ENCODE measurements around the gene TGFBR3L.

DNA sequence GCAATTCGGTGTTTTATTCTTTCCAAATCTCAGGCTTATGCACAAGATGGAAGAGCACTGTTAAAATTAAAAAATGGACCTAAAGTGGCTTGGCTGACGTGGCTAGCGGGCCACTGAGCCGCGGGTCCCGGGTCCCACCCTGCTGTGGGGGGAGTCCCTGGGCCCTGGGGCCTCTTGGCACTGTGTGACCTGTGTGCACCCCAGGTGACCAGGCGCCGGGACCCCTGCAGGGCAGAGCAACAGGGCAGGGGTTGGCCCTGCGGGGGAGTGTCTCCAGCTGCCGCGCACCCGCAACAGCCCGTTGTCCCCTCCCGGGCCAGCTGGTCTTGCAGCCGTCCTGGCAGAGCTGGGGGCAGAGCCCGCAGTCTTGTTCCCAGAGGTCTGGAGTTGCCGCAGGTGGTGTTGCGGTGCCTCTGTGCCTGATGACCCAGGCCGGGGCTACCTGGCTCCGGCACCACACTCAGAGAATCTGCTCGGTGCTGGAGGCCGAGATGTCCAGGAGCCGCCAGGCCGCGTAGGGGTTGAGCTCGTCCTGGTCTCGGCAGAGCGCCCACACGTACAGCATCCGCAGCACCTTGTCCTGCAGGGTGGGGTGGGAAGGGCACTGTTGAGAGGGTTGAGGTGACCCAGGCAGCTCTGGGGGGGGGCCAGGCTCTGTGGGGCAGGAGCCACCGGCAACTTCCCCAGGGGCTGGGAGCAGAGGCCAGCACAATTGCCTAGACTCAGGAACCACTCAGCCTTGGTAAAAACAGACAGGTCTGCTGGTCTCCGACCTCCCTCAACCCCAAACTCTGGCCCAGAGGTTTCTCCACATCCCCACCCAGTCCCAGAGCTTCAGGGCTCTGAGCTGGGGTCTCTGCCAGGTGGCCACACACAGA is 12.3 kb downstream of the TGFBR3L start:
- TF ChIP-seq, protein P1, sequence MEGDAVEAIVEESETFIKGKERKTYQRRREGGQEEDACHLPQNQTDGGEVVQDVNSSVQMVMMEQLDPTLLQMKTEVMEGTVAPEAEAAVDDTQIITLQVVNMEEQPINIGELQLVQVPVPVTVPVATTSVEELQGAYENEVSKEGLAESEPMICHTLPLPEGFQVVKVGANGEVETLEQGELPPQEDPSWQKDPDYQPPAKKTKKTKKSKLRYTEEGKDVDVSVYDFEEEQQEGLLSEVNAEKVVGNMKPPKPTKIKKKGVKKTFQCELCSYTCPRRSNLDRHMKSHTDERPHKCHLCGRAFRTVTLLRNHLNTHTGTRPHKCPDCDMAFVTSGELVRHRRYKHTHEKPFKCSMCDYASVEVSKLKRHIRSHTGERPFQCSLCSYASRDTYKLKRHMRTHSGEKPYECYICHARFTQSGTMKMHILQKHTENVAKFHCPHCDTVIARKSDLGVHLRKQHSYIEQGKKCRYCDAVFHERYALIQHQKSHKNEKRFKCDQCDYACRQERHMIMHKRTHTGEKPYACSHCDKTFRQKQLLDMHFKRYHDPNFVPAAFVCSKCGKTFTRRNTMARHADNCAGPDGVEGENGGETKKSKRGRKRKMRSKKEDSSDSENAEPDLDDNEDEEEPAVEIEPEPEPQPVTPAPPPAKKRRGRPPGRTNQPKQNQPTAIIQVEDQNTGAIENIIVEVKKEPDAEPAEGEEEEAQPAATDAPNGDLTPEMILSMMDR (IDR thresholded peaks at IDR 0.05) = no peak
- TF ChIP-seq POLR2AphosphoS5 (IDR thresholded peaks at IDR 0.05; ENCODE audit: low read depth, low read length) (no peak), SIN3A (IDR thresholded peaks at IDR 0.05; ENCODE audit: borderline replicate concordance, insufficient read depth, low read depth, low read length) (no peak), TCF7L2 (IDR thresholded peaks at IDR 0.05; ENCODE audit: low read depth, low read length) (no peak)
- TF ChIP-seq, protein P2, sequence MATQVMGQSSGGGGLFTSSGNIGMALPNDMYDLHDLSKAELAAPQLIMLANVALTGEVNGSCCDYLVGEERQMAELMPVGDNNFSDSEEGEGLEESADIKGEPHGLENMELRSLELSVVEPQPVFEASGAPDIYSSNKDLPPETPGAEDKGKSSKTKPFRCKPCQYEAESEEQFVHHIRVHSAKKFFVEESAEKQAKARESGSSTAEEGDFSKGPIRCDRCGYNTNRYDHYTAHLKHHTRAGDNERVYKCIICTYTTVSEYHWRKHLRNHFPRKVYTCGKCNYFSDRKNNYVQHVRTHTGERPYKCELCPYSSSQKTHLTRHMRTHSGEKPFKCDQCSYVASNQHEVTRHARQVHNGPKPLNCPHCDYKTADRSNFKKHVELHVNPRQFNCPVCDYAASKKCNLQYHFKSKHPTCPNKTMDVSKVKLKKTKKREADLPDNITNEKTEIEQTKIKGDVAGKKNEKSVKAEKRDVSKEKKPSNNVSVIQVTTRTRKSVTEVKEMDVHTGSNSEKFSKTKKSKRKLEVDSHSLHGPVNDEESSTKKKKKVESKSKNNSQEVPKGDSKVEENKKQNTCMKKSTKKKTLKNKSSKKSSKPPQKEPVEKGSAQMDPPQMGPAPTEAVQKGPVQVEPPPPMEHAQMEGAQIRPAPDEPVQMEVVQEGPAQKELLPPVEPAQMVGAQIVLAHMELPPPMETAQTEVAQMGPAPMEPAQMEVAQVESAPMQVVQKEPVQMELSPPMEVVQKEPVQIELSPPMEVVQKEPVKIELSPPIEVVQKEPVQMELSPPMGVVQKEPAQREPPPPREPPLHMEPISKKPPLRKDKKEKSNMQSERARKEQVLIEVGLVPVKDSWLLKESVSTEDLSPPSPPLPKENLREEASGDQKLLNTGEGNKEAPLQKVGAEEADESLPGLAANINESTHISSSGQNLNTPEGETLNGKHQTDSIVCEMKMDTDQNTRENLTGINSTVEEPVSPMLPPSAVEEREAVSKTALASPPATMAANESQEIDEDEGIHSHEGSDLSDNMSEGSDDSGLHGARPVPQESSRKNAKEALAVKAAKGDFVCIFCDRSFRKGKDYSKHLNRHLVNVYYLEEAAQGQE (IDR thresholded peaks at IDR 0.05; ENCODE audit: insufficient read depth in 1 of 2, low read depth in 2 of 2, low read length in 1 of 2) = no peak

All from Panc1 (cell line).